H1 (cell line): ENCODE results near the gene CDH9. TPM values are rescaled to one million over a fixed set of nuclear protein-coding genes. Genes with fewer than 3 reads are reported as not detected.

Experiments
- CTCF ChIA-PET: fragments of 300-600 bp; sonication (Branson Sonifier 250); formaldehyde crosslinking; loops from one replicate; lab custom pipeline; 2021; ENCODE audit not compliant: partially characterized antibody; lab: Charles Lee
- POLR2A ChIA-PET: fragments of 300-600 bp; sonication (Branson Sonifier 250); formaldehyde crosslinking; loops from one replicate; lab custom pipeline; 2021; ENCODE audit warnings: inconsistent platforms; ENCODE audit not compliant: partially characterized antibody; lab: Charles Lee
- DNase-seq, 2 experiments: peaks; one replicate each; pipeline versions ENCODE4 v3.0.0 to v3.0.0-alpha.2; 2010 to 2022; ENCODE audit warnings: low spot score in 2 of 2, low read depth in 1 of 2, mixed read lengths in 1 of 2
- FAIRE-seq: peaks from 2 replicates; lab custom pipeline; 2011; peaks lifted over from hg19 to GRCh38; lab: Jason Lieb, UNC
- H2AFZ ChIP-seq: 2 replicates; pipeline ENCODE4 v1.8.1; 2012; ENCODE audit warnings: low read length, inconsistent platforms
- H2AK5ac ChIP-seq: 2 replicates; pipeline ENCODE4 v1.6.1; 2013; ENCODE audit warnings: low read depth, low read length
- H2BK120ac ChIP-seq: replicated peaks from 2 replicates; pipeline ENCODE3; 2013; ENCODE audit warnings: low read depth, low read length, inconsistent platforms
- H2BK12ac ChIP-seq: 2 replicates; pipeline ENCODE4 v1.6.1; 2013; ENCODE audit warnings: low read depth, low read length
- H2BK15ac ChIP-seq: 2 replicates; pipeline ENCODE4 v1.6.1; 2013; ENCODE audit warnings: low read length
- H2BK20ac ChIP-seq: 2 replicates; pipeline ENCODE4 v1.6.1; 2013; ENCODE audit warnings: low read length
- H2BK5ac ChIP-seq: 2 replicates; pipeline ENCODE4 v1.6.1; 2013; ENCODE audit warnings: low read depth, low read length
- H3K14ac ChIP-seq: 2 replicates; pipeline ENCODE4 v1.6.1; 2013; ENCODE audit warnings: inconsistent platforms; ENCODE audit not compliant: insufficient read length
- H3K18ac ChIP-seq: 2 replicates; pipeline ENCODE4 v1.6.1; 2013; ENCODE audit warnings: low read length; ENCODE audit errors: extremely low read depth
- H3K23ac ChIP-seq: 2 replicates; pipeline ENCODE4 v1.6.1; 2013; ENCODE audit warnings: inconsistent platforms; ENCODE audit not compliant: insufficient read length
- H3K23me2 ChIP-seq: 2 replicates; pipeline ENCODE4 v1.6.1; 2013; ENCODE audit warnings: low read depth, low read length
- H3K27ac ChIP-seq: 2 replicates; pipeline ENCODE4 v1.6.1; 2011; ENCODE audit warnings: low read depth, low read length, inconsistent platforms
- H3K27me3 ChIP-seq, 4 experiments: replicated peaks in 1 of 4; 1 replicate in 1 of 4; 2 replicates in 3 of 4; pipeline versions ENCODE4 v1.6.1 to v1.8.1; 2011 to 2013; ENCODE audit warnings: low read length in 3 of 4, mild to moderate bottlenecking in 3 of 4, inconsistent platforms in 2 of 4, mixed read lengths in 2 of 4, moderate library complexity in 1 of 4; ENCODE audit not compliant: control insufficient read depth in 3 of 4, insufficient read depth in 3 of 4; ENCODE audit errors: extremely low read depth in 1 of 4
- H3K36me3 ChIP-seq, 4 experiments: 2 replicates each; pipeline versions ENCODE4 v1.6.1 to v1.8.1; 2011 to 2013; ENCODE audit warnings: mild to moderate bottlenecking in 4 of 4, low read length in 3 of 4, moderate library complexity in 2 of 4, control low read depth in 1 of 4, inconsistent platforms in 1 of 4; ENCODE audit not compliant: insufficient read depth in 4 of 4, control insufficient read depth in 2 of 4
- H3K4ac ChIP-seq: replicated peaks from 2 replicates; pipeline ENCODE3; 2013; ENCODE audit warnings: low read length, low read depth, mixed read lengths, inconsistent platforms; ENCODE audit not compliant: insufficient read length
- H3K4me1 ChIP-seq, 4 experiments: replicated peaks in 1 of 4; 1 replicate in 1 of 4; 2 replicates in 3 of 4; pipeline versions ENCODE4 v1.6.1 to v1.8.1; 2011 to 2013; ENCODE audit warnings: low read length in 3 of 4, inconsistent platforms in 2 of 4, mixed read lengths in 1 of 4; ENCODE audit not compliant: insufficient read depth in 4 of 4, control insufficient read depth in 3 of 4
- H3K4me2 ChIP-seq, 2 experiments: 2 replicates each; pipeline versions ENCODE4 v1.6.1 to v1.8.1; 2011 to 2013; ENCODE audit warnings: low read depth in 2 of 2, low read length in 2 of 2, control low read depth in 1 of 2, inconsistent platforms in 1 of 2, mild to moderate bottlenecking in 1 of 2; ENCODE audit not compliant: insufficient read depth in 1 of 2
- H3K4me3 ChIP-seq, 4 experiments: fragments of 200-600, 300-600 bp in 1 of 4; sonication (generic), shearing (Covaris generic), sonication (Bioruptor Twin) in 1 of 4; 2 replicates each; pipeline versions ENCODE4 v1.5.1 to v1.8.1; 2011 to 2016; ENCODE audit warnings: low read length in 4 of 4, low read depth in 3 of 4, control low read depth in 2 of 4, inconsistent platforms in 2 of 4, mild to moderate bottlenecking in 2 of 4, mixed read lengths in 1 of 4, moderate library complexity in 1 of 4; ENCODE audit not compliant: insufficient read depth in 2 of 4; ENCODE audit errors: extremely low read depth in 1 of 4
- H3K56ac ChIP-seq: replicated peaks from 2 replicates; pipeline ENCODE3; 2013; ENCODE audit warnings: low read depth, mild to moderate bottlenecking, mixed read lengths, low read length, inconsistent platforms; ENCODE audit not compliant: insufficient read length
- H3K79me1 ChIP-seq: 2 replicates; pipeline ENCODE4 v1.6.1; 2013; ENCODE audit warnings: low read depth, low read length, control low read depth
- H3K79me2 ChIP-seq, 2 experiments: 2 replicates each; pipeline versions ENCODE4 v1.6.1 to v1.8.1; 2012 to 2013; ENCODE audit warnings: low read length in 2 of 2, mild to moderate bottlenecking in 2 of 2, inconsistent platforms in 1 of 2; ENCODE audit not compliant: insufficient read depth in 2 of 2, control insufficient read depth in 1 of 2
- H3K9ac ChIP-seq, 4 experiments: replicated peaks in 1 of 4; 1 replicate in 1 of 4; 2 replicates in 3 of 4; pipeline versions ENCODE4 v1.6.1 to v1.8.1; 2011 to 2013; ENCODE audit warnings: low read depth in 3 of 4, low read length in 3 of 4, control low read depth in 2 of 4, mild to moderate bottlenecking in 2 of 4, moderate library complexity in 2 of 4, inconsistent platforms in 1 of 4; ENCODE audit errors: extremely low read depth in 1 of 4
- H3K9me3 ChIP-seq, 2 experiments: 2 replicates each; pipeline versions ENCODE4 v1.6.1 to v1.8.1; 2012 to 2013; ENCODE audit warnings: mild to moderate bottlenecking in 2 of 2, moderate library complexity in 2 of 2, control low read depth in 1 of 2, inconsistent platforms in 1 of 2, low read depth in 1 of 2, low read length in 1 of 2, mixed read lengths in 1 of 2; ENCODE audit not compliant: insufficient read depth in 2 of 2
- H4K20me1 ChIP-seq, 2 experiments: replicated peaks in 1 of 2; 2 replicates each; pipeline versions ENCODE3 to v1.8.1; 2011 to 2013; ENCODE audit warnings: inconsistent platforms in 2 of 2, low read length in 2 of 2, mild to moderate bottlenecking in 1 of 2; ENCODE audit not compliant: insufficient read depth in 2 of 2, control insufficient read depth in 1 of 2
- H4K5ac ChIP-seq: 2 replicates; pipeline ENCODE4 v1.6.1; 2013; ENCODE audit warnings: low read length, low read depth, mixed read lengths, inconsistent platforms; ENCODE audit not compliant: insufficient read length
- H4K8ac ChIP-seq: 2 replicates; pipeline ENCODE4 v1.8.0; 2013; ENCODE audit warnings: mild to moderate bottlenecking, moderate library complexity, low read length, inconsistent platforms; ENCODE audit not compliant: insufficient read depth; ENCODE audit errors: extremely low read depth
- H4K91ac ChIP-seq: replicated peaks from 2 replicates; pipeline ENCODE3; 2013; ENCODE audit warnings: low read length, mixed read lengths, inconsistent platforms; ENCODE audit not compliant: insufficient read length
- EGR1 ChIP-seq: IDR thresholded peaks from 2 replicates; pipeline ENCODE4 v1.6.1; 2011; ENCODE audit warnings: low read depth, low read length, borderline replicate concordance
- RNF2 ChIP-seq: fragments of 200-900, 300-1000 bp; sonication (generic); IDR thresholded peaks from 2 replicates; pipeline ENCODE4 v1.7.1; 2016; ENCODE audit warnings: borderline replicate concordance, low read depth, mild to moderate bottlenecking, antibody characterized with exemption, low read length; ENCODE audit not compliant: poor library complexity, severe bottlenecking; ENCODE audit errors: missing control alignments
- SP1 ChIP-seq: IDR thresholded peaks from 2 replicates; pipeline ENCODE4 v1.6.1; 2011; ENCODE audit warnings: low read depth, low read length
- WGBS, 2 experiments: shearing (Covaris generic) in 1 of 2; methylation state at CpG; one replicate each; pipeline versions ENCODE4 v1.1.6 to v1.1.7; 2013 to 2015; ENCODE audit warnings: low lambda C conversion rate in 2 of 2, mixed read lengths in 2 of 2, inconsistent platforms in 1 of 2, low coverage in 1 of 2, missing lambda C conversion rate in 1 of 2; ENCODE audit not compliant: insufficient replicate concordance in 2 of 2, insufficient coverage in 1 of 2, insufficient read length in 1 of 2; ENCODE audit errors: extremely low coverage in 1 of 2, missing lambda C conversion rate in 1 of 2; 5-methylcytosine and 5-hydroxymethylcytosine counted together
- polyA plus RNA-seq, 7 experiments: library from polyadenylated mRNA; depleted of rRNA in 3 of 7; stranded (reverse) in 5 of 7; unstranded in 2 of 7; fragments of >200 nt in 5 of 7; fragments of 200-250 nt in 2 of 7; gene quantifications; 1 replicate in 5 of 7; 2 replicates in 1 of 7; 4 replicates in 1 of 7; pipeline versions ENCODE4 v1.2.1 to v1.2.3, GENCODE V29; 2011 to 2013; ENCODE audit warnings: missing spikeins in 2 of 7, mixed read lengths in 2 of 7
- total RNA-seq: library from RNA; stranded (reverse); fragmentation: NEBNext Ultra II Directional; extraction: Animal tissue kit (Norgen Biotek cat#: 25700); gene quantifications from 2 replicates; pipeline ENCODE4 v1.2.1, GENCODE V29; 2021

The CDH9 gene
- total and polyA plus RNA-seq, 2 of the 8 experiments (the other 6 are each of a cell fraction or from before 2014, with no cell fraction given), result 0.54 to 1.0 TPM

DNA sequence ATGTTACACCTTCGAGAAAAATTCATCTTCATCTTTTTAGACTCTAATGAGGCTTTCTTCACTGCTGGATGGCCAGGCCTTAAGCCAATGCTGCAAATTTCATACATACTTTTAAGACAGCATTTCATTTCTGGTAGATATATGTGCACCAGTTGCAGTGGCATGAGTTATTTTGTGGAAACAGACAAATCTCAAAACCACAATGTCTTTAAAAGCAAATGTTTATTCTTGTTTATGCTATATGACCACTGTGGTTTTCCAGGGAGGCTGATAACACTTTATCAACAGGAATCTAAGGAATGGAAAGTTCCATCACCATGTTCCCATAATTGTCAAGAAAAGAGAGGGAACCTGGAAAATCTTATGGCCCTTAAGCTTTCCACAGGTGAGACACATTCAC is 27.7 kb downstream of the CDH9 start:
- H4K91ac ChIP-seq, result no peak overlapping the region
- H2BK120ac ChIP-seq, result no peak overlapping the region
- H3K27me3 ChIP-seq, result no peaks in the 10 kb centered on the region
- no peak overlapping the region for H2BK12ac ChIP-seq
- DNase-seq (no peak), FAIRE-seq (no peak)
- H3K27ac ChIP-seq, result no peak overlapping the region
- no peak overlapping the region for H4K8ac ChIP-seq
- H4K20me1 ChIP-seq, result no peaks in the 10 kb centered on the region
- no peak overlapping the region for H3K4ac ChIP-seq
- no peak overlapping the region for H3K56ac ChIP-seq
- H2BK20ac ChIP-seq, result no peak overlapping the region
- H2AFZ ChIP-seq, result no peak overlapping the region
- H3K23ac ChIP-seq, result no peak overlapping the region
- no peak overlapping the region for H3K4me3 ChIP-seq
- H3K79me1 ChIP-seq, result no peaks in the 10 kb centered on the region
- no peak overlapping the region for H2AK5ac ChIP-seq
- no peak overlapping the region for H3K9ac ChIP-seq
- H4K5ac ChIP-seq, result no peak overlapping the region
- H2BK15ac ChIP-seq, result no peak overlapping the region
- ChIA-PET CTCF (no interaction called here), POLR2A (no interaction called here)
- WGBS, 2 experiments, result 100% methylated on average over 1 of the region's 1 CpG; no CpG with 5 or more reads in 1 of the 2 experiments
- H3K14ac ChIP-seq, result no peak overlapping the region
- no peak overlapping the region for H2BK5ac ChIP-seq
- H3K4me1 ChIP-seq, result no peaks in the 10 kb centered on the region
- no peak overlapping the region for H3K4me2 ChIP-seq
- no peaks in the 10 kb centered on the region for H3K9me3 ChIP-seq
- no peak overlapping the region for H3K18ac ChIP-seq
- no peaks in the 10 kb centered on the region for H3K23me2 ChIP-seq
- no peaks in the 10 kb centered on the region for H3K79me2 ChIP-seq
- no peaks in the 10 kb centered on the region for H3K36me3 ChIP-seq
- no peak for TF ChIP-seq SP1
- TF ChIP-seq EGR1, result no peak
- no peak for TF ChIP-seq RNF2
